HuH-7 (cell line): ENCODE measurements around the gene ELOVL4.

Experiments used
- DNase-seq: peaks from one replicate; pipeline ENCODE4 v3.0.0; 2011; ENCODE audit warnings: low spot score

ELOVL4 gene

GRCh38 chr6:79911992-79912391 is 35.4 kb downstream of the ELOVL4 start:
- DNase-seq: no peak

GRCh38 chr6:79909517-79909916 is 37.8 kb downstream of the ELOVL4 start:
- no peak for DNase-seq

- no peak for DNase-seq
Observed at GRCh38 chr6:79902046-79902445, 45.3 kb downstream of the ELOVL4 start.

GRCh38 chr6:79898076-79898475 is 49.3 kb downstream of the ELOVL4 start:
- no peak for DNase-seq

- DNase-seq: no peak
Observed at GRCh38 chr6:79896075-79896449, 51.3 kb downstream of the ELOVL4 start.

GRCh38 chr6:79895382-79896074 is 51.8 kb downstream of the ELOVL4 start:
- no peak for DNase-seq

- DNase-seq: no peak
Observed at GRCh38 chr6:79894939-79895338, 52.4 kb downstream of the ELOVL4 start.

GRCh38 chr6:79888587-79888986 is 58.8 kb downstream of the ELOVL4 start:
- no peak for DNase-seq

GRCh38 chr6:79878142-79878748 is 69.1 kb downstream of the ELOVL4 start:
- DNase-seq: no peak

- no peak for DNase-seq
Observed at GRCh38 chr6:79874531-79875134, 72.7 kb downstream of the ELOVL4 start.

GRCh38 chr6:79872986-79873385 is 74.4 kb downstream of the ELOVL4 start:
- DNase-seq: no peak

- no peak for DNase-seq
Observed at GRCh38 chr6:79872303-79872702, 75.0 kb downstream of the ELOVL4 start.

GRCh38 chr6:79869600-79870084 is 77.7 kb downstream of the ELOVL4 start:
- peak; percentile 77 for DNase-seq

- no peak for DNase-seq
Observed at GRCh38 chr6:79869184-79869583, 78.2 kb downstream of the ELOVL4 start.

- peak; percentile 59 for DNase-seq
Observed at GRCh38 chr6:79868098-79868722, 79.1 kb downstream of the ELOVL4 start.
